Mammary epithelial cell (primary cell): ENCODE measurements around the gene DNAJC9.

ENCODE experiments used
- EZH2 ChIP-seq: IDR thresholded peaks from 2 replicates; pipeline ENCODE4 v1.6.1; 2012; ENCODE audit warnings: low read length, inconsistent platforms, borderline replicate concordance
- TF ChIP-seq, protein P1 (sequence below), 2 donors: IDR thresholded peaks in 1 of 2; conservative IDR thresholded peaks in 1 of 2; 2 replicates each; pipeline ENCODE4 v1.5.1; 2011 to 2012; ENCODE audit warnings: inconsistent platforms in 2 of 2, low read length in 2 of 2, mild to moderate bottlenecking in 2 of 2, control low read depth in 1 of 2, low read depth in 1 of 2; ENCODE audit not compliant: insufficient read depth in 1 of 2; ENCODE audit errors: extremely low read depth in 1 of 2

DNA sequence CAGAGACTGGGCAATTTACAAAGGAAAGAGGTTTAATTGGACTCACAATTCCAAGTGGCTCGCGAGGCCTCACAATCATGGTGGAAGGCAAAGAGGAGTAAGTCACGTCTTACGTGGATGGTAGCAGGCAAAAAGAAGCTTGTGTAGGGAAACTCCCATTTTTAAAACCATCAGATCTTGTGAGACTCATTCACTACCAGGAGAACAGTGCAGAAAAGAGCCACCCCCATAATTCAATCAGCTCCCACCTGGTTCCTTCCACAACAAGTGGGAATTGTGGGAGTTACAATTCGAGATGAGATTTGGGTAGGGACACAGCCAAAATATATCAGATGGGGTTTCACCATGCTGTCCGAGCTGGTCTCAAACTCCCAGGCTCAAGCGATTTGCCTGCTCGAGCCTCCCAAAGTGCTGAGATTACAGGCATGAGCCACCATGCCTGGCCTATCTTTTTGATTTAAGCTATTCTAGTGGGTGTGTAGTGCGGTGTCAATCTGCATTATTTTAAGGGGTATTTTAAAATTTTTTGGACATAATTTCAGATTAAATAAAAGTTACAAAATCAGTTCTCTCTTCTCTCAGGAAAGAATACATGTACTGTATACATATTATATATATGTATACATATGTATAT lies 14.4 kb upstream of the DNAJC9 start:
- TF ChIP-seq EZH2: no peak
- TF ChIP-seq, protein P1, sequence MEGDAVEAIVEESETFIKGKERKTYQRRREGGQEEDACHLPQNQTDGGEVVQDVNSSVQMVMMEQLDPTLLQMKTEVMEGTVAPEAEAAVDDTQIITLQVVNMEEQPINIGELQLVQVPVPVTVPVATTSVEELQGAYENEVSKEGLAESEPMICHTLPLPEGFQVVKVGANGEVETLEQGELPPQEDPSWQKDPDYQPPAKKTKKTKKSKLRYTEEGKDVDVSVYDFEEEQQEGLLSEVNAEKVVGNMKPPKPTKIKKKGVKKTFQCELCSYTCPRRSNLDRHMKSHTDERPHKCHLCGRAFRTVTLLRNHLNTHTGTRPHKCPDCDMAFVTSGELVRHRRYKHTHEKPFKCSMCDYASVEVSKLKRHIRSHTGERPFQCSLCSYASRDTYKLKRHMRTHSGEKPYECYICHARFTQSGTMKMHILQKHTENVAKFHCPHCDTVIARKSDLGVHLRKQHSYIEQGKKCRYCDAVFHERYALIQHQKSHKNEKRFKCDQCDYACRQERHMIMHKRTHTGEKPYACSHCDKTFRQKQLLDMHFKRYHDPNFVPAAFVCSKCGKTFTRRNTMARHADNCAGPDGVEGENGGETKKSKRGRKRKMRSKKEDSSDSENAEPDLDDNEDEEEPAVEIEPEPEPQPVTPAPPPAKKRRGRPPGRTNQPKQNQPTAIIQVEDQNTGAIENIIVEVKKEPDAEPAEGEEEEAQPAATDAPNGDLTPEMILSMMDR (conservative IDR thresholded peaks at IDR 0.05 in 1 of 2, IDR thresholded peaks at IDR 0.05 in 1 of 2; ENCODE audit: extremely low read depth in 1 of 2, insufficient read depth in 1 of 2, low read depth in 1 of 2, low read length in 2 of 2): no peak
